Brain microvascular endothelial cell (primary cell): ENCODE data around the gene RNF130.

ENCODE experiments used
- DNase-seq: peaks from one replicate; pipeline ENCODE4 v3.0.0-alpha.2; 2020
- H3K27ac ChIP-seq: fragments of 250-450 bp; sonication (Bioruptor Pico); 2 replicates; pipeline ENCODE4 v1.5.1; 2020; ENCODE audit warnings: mild to moderate bottlenecking, moderate library complexity
- H3K27me3 ChIP-seq: fragments of 250-450 bp; sonication (Bioruptor Pico); replicated peaks from 2 replicates; pipeline ENCODE4 v1.5.1; 2020; ENCODE audit warnings: mild to moderate bottlenecking
- H3K36me3 ChIP-seq: fragments of 250-450 bp; sonication (Bioruptor Pico); replicated peaks from 2 replicates; pipeline ENCODE4 v1.5.1; 2020; ENCODE audit warnings: mild to moderate bottlenecking
- H3K4me3 ChIP-seq: 2 replicates; pipeline ENCODE4 v1.5.1; 2011; ENCODE audit warnings: low read depth, mild to moderate bottlenecking, control low read depth, low read length, moderate library complexity
- CTCF ChIP-seq: IDR thresholded peaks from 2 replicates; pipeline ENCODE4 v1.5.1; 2011; ENCODE audit warnings: low read depth, mild to moderate bottlenecking, moderate library complexity, low read length, control low read depth, inconsistent platforms; ENCODE audit errors: missing control alignments
- in situ Hi-C: cut with HindIII; loops from 2 replicates; pipeline ENCODE4 v1.10.0; 2017; ENCODE audit warnings: low sequenced_read_pairs, low pct_ligation_motif_present

The RNF130 gene

GRCh38 chr5:179980767-179981166, 90.8 kb downstream of the RNF130 start:
- Histone ChIP-seq H3K27me3 (no peaks in the 10 kb centered on the region), H3K4me3 (no peak overlapping the region), H3K36me3 (no peaks in the 10 kb centered on the region), H3K27ac (no peak overlapping the region)
- DNase-seq = no peak
- in situ Hi-C loops = no loop called here
- no peak for TF ChIP-seq CTCF

GRCh38 chr5:179978792-179979191, 92.8 kb downstream of the RNF130 start:
- no peaks in the 10 kb centered on the region for H3K27me3 ChIP-seq
- TF ChIP-seq CTCF = no peak
- in situ Hi-C loops = no loop called here
- no peaks in the 10 kb centered on the region for H3K36me3 ChIP-seq
- DNase-seq = no peak
- no peak overlapping the region for H3K4me3 ChIP-seq
- no peak overlapping the region for H3K27ac ChIP-seq

GRCh38 chr5:179975713-179976134, 95.8 kb downstream of the RNF130 start:
- no peaks in the 10 kb centered on the region for H3K36me3 ChIP-seq
- no peak for DNase-seq
- no peak overlapping the region for H3K4me3 ChIP-seq
- in situ Hi-C loops = no loop called here
- H3K27me3 ChIP-seq = no peaks in the 10 kb centered on the region
- H3K27ac ChIP-seq = no peak overlapping the region
- no peak for TF ChIP-seq CTCF

GRCh38 chr5:179974946-179975712, 96.4 kb downstream of the RNF130 start:
- in situ Hi-C loops = no loop called here
- H3K4me3 ChIP-seq = no peak overlapping the region
- no peak for DNase-seq
- no peaks in the 10 kb centered on the region for H3K36me3 ChIP-seq
- H3K27ac ChIP-seq = no peak overlapping the region
- peak; percentile 68 for TF ChIP-seq CTCF
- H3K27me3 ChIP-seq = no peaks in the 10 kb centered on the region

- in situ Hi-C loops = no loop called here
- Histone ChIP-seq H3K27me3 (no peaks in the 10 kb centered on the region), H3K36me3 (no peaks in the 10 kb centered on the region), H3K27ac (no peak overlapping the region), H3K4me3 (no peak overlapping the region)
- DNase-seq = no peak
- TF ChIP-seq CTCF = no peak
These were observed 97.2 kb downstream of the RNF130 start for GRCh38 chr5:179974246-179974945.
